GM10248 (cell line): ENCODE data around the gene CHD2.

ENCODE experiments used
- CTCF ChIA-PET: fragments of 300-600 bp; sonication (Branson Sonifier 250); formaldehyde crosslinking; extraction: SDS; loops from one replicate; lab custom pipeline; 2021; ENCODE audit warnings: antibody characterized with exemption; lab: Yijun Ruan, JAX
- POLR2A ChIA-PET: fragments of 350-650 bp; sonication (Branson Sonifier 250); formaldehyde crosslinking; extraction: SDS; loops from one replicate; lab custom pipeline; 2020; ENCODE audit warnings: antibody characterized with exemption; lab: Yijun Ruan, JAX
- DNase-seq: peaks from one replicate; pipeline ENCODE4 v3.0.0; 2012; ENCODE audit errors: extremely low spot score
- CTCF ChIP-seq: IDR thresholded peaks from 2 replicates; pipeline ENCODE4 v1.5.1; 2012; ENCODE audit warnings: mild to moderate bottlenecking, low read depth; ENCODE audit errors: extremely low read depth, missing control alignments, control extremely low read depth

The CHD2 gene

GRCh38 chr15:92884436-92885223 is 15.5 kb upstream of the CHD2 start:
- no peak for DNase-seq
- CTCF ChIA-PET: interaction anchor here (1.1 to 2.9 kb wide), 2 partner anchors 17 to 75 kb away, joined by 4 to 19 read pairs; partner anchors contain the start of gene CHD2
- no peak for TF ChIP-seq CTCF
- POLR2A ChIA-PET: interaction anchor here (0.6 to 2.7 kb wide), 3 partner anchors 15 to 52 kb away, joined by 5 to 32 read pairs (median 6); partner anchors contain the start of gene CHD2

- TF ChIP-seq CTCF: no peak
- POLR2A ChIA-PET: interaction anchor here (1.4 kb wide), 1 partner anchor 15 kb away, joined by 5 read pairs; the partner anchor contains the start of gene CHD2
- DNase-seq: no peak
- CTCF ChIA-PET: interaction anchor here (1.1 kb wide), 1 partner anchor 76 kb away, joined by 4 read pairs; no protein-coding TSS in a partner anchor
These were observed 14.7 kb upstream of the CHD2 start for GRCh38 chr15:92885224-92886041.

GRCh38 chr15:92886042-92886537 is 14.0 kb upstream of the CHD2 start:
- CTCF ChIA-PET: interaction anchor here (1.3 kb wide), 1 partner anchor 14 kb away, joined by 4 read pairs; the partner anchor contains the start of gene CHD2
- no peak for DNase-seq
- no peak for TF ChIP-seq CTCF
- POLR2A ChIA-PET: no interaction called here

GRCh38 chr15:92886815-92887214 is 13.3 kb upstream of the CHD2 start:
- CTCF ChIA-PET: interaction anchor here (0.9 to 1.3 kb wide), 2 partner anchors 13 to 78 kb away, joined by 4 read pairs; partner anchors contain the start of gene CHD2
- POLR2A ChIA-PET: no interaction called here
- no peak for DNase-seq
- no peak for TF ChIP-seq CTCF

GRCh38 chr15:92887869-92888268 is 12.3 kb upstream of the CHD2 start:
- no peak for DNase-seq
- TF ChIP-seq CTCF: no peak
- CTCF ChIA-PET: interaction anchor here (1.9 kb wide), 1 partner anchor 79 kb away, joined by 7 read pairs; no protein-coding TSS in a partner anchor
- POLR2A ChIA-PET: interaction anchor here (1.6 kb wide), 1 partner anchor 12 kb away, joined by 7 read pairs; the partner anchor contains the start of gene CHD2
